SK-N-SH (cell line): ENCODE results near the gene EDC4. TPM values are rescaled to one million over a fixed set of nuclear protein-coding genes. Genes with fewer than 3 reads are reported as not detected.

Source experiments
- CTCF ChIA-PET: fragments of 300-600, 350-600 bp; formaldehyde crosslinking; extraction: SDS; loops from one replicate; lab custom pipeline; 2021; lab: Yijun Ruan, JAX
- POLR2A ChIA-PET: fragments of 350-600 bp; sonication (Branson Sonifier 250); formaldehyde crosslinking; extraction: SDS; loops from one replicate; lab custom pipeline; 2020; ENCODE audit warnings: antibody characterized with exemption, inconsistent platforms; lab: Yijun Ruan, JAX
- DNase-seq: peaks from one replicate; pipeline ENCODE4 v3.0.0; 2012
- H2AFZ ChIP-seq: fragments of 200-600 bp; sonication (generic); 2 replicates; pipeline ENCODE4 v1.8.1; 2016; ENCODE audit warnings: antibody characterized with exemption, mild to moderate bottlenecking, low read depth
- H3F3A ChIP-seq: fragments of 200-600 bp; sonication (generic); replicated peaks from 2 replicates; pipeline ENCODE3; 2016; ENCODE audit warnings: antibody characterized with exemption, mild to moderate bottlenecking; ENCODE audit not compliant: insufficient read depth
- H3K27ac ChIP-seq, 2 experiments: fragments of 200-500 bp in 1 of 2; fragments of 200-600 bp in 1 of 2; sonication (Bioruptor generic) in 1 of 2; sonication (generic), shearing (Covaris generic) in 1 of 2; 2 replicates each; pipeline versions ENCODE4 v1.5.1 to v1.6.1; 2014 to 2016; ENCODE audit warnings: low read depth in 2 of 2, inconsistent platforms in 1 of 2, low read length in 1 of 2, mild to moderate bottlenecking in 1 of 2, mixed read lengths in 1 of 2
- H3K27me3 ChIP-seq: fragments of 200-600 bp; sonication (generic), shearing (Covaris generic); 2 replicates; pipeline ENCODE4 v1.6.1; 2016; ENCODE audit warnings: mixed run types; ENCODE audit not compliant: insufficient read depth
- H3K36me3 ChIP-seq, 2 experiments: fragments of 200-500 bp in 1 of 2; fragments of 200-600 bp in 1 of 2; sonication (Bioruptor generic) in 1 of 2; sonication (generic) in 1 of 2; replicated peaks in 1 of 2; 2 replicates each; pipeline versions ENCODE3 to v1.5.1; 2014 to 2016; ENCODE audit warnings: low read length in 1 of 2, mild to moderate bottlenecking in 1 of 2; ENCODE audit not compliant: insufficient read depth in 2 of 2, control insufficient read depth in 1 of 2
- H3K4me1 ChIP-seq, 2 experiments: fragments of 200-500 bp in 1 of 2; fragments of 200-600 bp in 1 of 2; sonication (Bioruptor generic) in 1 of 2; sonication (generic), shearing (Covaris generic) in 1 of 2; 2 replicates each; pipeline versions ENCODE4 v1.5.1 to v1.6.1; 2014 to 2016; ENCODE audit warnings: low read depth in 1 of 2, low read length in 1 of 2, mixed run types in 1 of 2; ENCODE audit not compliant: insufficient read depth in 2 of 2, control insufficient read depth in 1 of 2
- H3K4me2 ChIP-seq: fragments of 200-600 bp; sonication (generic), shearing (Covaris generic); 2 replicates; pipeline ENCODE4 v1.6.1; 2017; ENCODE audit warnings: mixed run types
- H3K4me3 ChIP-seq, 2 experiments: fragments of 200-500 bp in 1 of 2; fragments of 200-600 bp in 1 of 2; sonication (Bioruptor generic) in 1 of 2; sonication (generic), shearing (Covaris generic) in 1 of 2; 2 replicates each; pipeline versions ENCODE4 v1.5.1 to v1.8.1; 2014 to 2016; ENCODE audit warnings: low read depth in 2 of 2, inconsistent platforms in 1 of 2, low read length in 1 of 2, mild to moderate bottlenecking in 1 of 2, mixed read lengths in 1 of 2, moderate library complexity in 1 of 2
- H3K79me2 ChIP-seq: fragments of 200-600 bp; sonication (generic); 2 replicates; pipeline ENCODE4 v1.8.1; 2017; ENCODE audit warnings: mild to moderate bottlenecking; ENCODE audit not compliant: insufficient read depth
- H3K9ac ChIP-seq: fragments of 200-600 bp; sonication (generic); 2 replicates; pipeline ENCODE4 v1.6.1; 2017; ENCODE audit warnings: mixed run types
- H3K9me2 ChIP-seq: fragments of 200-600 bp; sonication (generic); 2 replicates; pipeline ENCODE4 v1.6.1; 2017; ENCODE audit warnings: mixed run types
- H3K9me3 ChIP-seq: fragments of 200-600 bp; sonication (generic); 2 replicates; pipeline ENCODE4 v1.6.1; 2017; ENCODE audit warnings: mixed run types, mild to moderate bottlenecking, moderate library complexity
- H4K20me1 ChIP-seq: fragments of 200-600 bp; sonication (generic); 2 replicates; pipeline ENCODE4 v1.6.1; 2017; ENCODE audit warnings: mild to moderate bottlenecking, mixed run types; ENCODE audit not compliant: insufficient read depth
- CTCF ChIP-seq: fragments of 200-600 bp; sonication (generic); IDR thresholded peaks from 2 replicates; pipeline ENCODE4 v1.6.1; 2017; ENCODE audit warnings: antibody characterized with exemption, mild to moderate bottlenecking, moderate library complexity
- EP300 ChIP-seq, 2 experiments: IDR thresholded peaks; 2 replicates each; pipeline versions ENCODE4 v1.4.0 to v1.6.1; 2012; ENCODE audit warnings: borderline replicate concordance in 1 of 2, low read depth in 1 of 2, low read length in 1 of 2
- EZH2phosphoT487 ChIP-seq: fragments of 200-600 bp; sonication (generic); IDR thresholded peaks from 2 replicates; pipeline ENCODE4 v1.6.1; 2017; ENCODE audit warnings: low read depth, mixed run types, mild to moderate bottlenecking, antibody characterized with exemption, moderate library complexity, borderline replicate concordance
- FOXJ3 ChIP-seq: sonication (generic); formaldehyde crosslinking; IDR thresholded peaks from 2 replicates; pipeline ENCODE4 v1.5.1; 2020; ENCODE audit warnings: mild to moderate bottlenecking, missing genetic modification reagents
- GABPA ChIP-seq: IDR thresholded peaks from 2 replicates; pipeline ENCODE4 v1.4.0; 2012; ENCODE audit warnings: low read depth, mild to moderate bottlenecking
- IRF3 ChIP-seq: fragments of 150-350 bp; IDR thresholded peaks from 2 replicates; pipeline ENCODE4 v1.6.1; 2016; ENCODE audit warnings: mild to moderate bottlenecking, low read depth, low read length
- MAX ChIP-seq: IDR thresholded peaks from 2 replicates; pipeline ENCODE4 v1.4.0; 2012; ENCODE audit warnings: low read depth
- MEF2A ChIP-seq: IDR thresholded peaks from 2 replicates; pipeline ENCODE4 v1.4.0; 2012; ENCODE audit warnings: low read depth, borderline replicate concordance
- MXI1 ChIP-seq: IDR thresholded peaks from 2 replicates; pipeline ENCODE4 v1.6.1; 2012; ENCODE audit warnings: mild to moderate bottlenecking, low read depth, low read length, improper control_type of control experiment
- NFIC ChIP-seq: IDR thresholded peaks from 2 replicates; pipeline ENCODE4 v1.4.0; 2012; ENCODE audit warnings: borderline replicate concordance
- RCOR1 ChIP-seq: fragments of 150-350 bp; IDR thresholded peaks from 2 replicates; pipeline ENCODE4 v1.6.1; 2017; ENCODE audit warnings: antibody characterized with exemption, low read length
- REST ChIP-seq: IDR thresholded peaks from 2 replicates; pipeline ENCODE4 v1.6.1; 2012; ENCODE audit warnings: mild to moderate bottlenecking, low read depth, low read length, moderate library complexity
- SMC3 ChIP-seq: IDR thresholded peaks from 2 replicates; pipeline ENCODE4 v1.6.1; 2012; ENCODE audit warnings: low read depth, low read length, improper control_type of control experiment
- TCF12 ChIP-seq: IDR thresholded peaks from 2 replicates; pipeline ENCODE4 v1.4.0; 2012
- TEAD4 ChIP-seq: IDR thresholded peaks from 2 replicates; pipeline ENCODE4 v1.4.0; 2012; ENCODE audit warnings: mild to moderate bottlenecking, borderline replicate concordance; ENCODE audit not compliant: insufficient read depth
- USF2 ChIP-seq: fragments of 150-350 bp; IDR thresholded peaks from 2 replicates; pipeline ENCODE4 v1.6.1; 2017; ENCODE audit warnings: antibody characterized with exemption, low read length, low read depth, borderline replicate concordance
- YY1 ChIP-seq: IDR thresholded peaks from 2 replicates; pipeline ENCODE4 v1.4.0; 2012; ENCODE audit warnings: low read depth, mild to moderate bottlenecking
- WGBS: methylation state at CpG from one replicate; pipeline ENCODE4 v1.1.6; 2017; ENCODE audit warnings: low lambda C conversion rate; 5-methylcytosine and 5-hydroxymethylcytosine counted together
- polyA plus RNA-seq, 3 experiments: library from polyadenylated mRNA; depleted of rRNA; stranded (reverse); fragments of >200 nt; gene quantifications; 2 replicates each; pipeline ENCODE4 v1.2.3, GENCODE V29; 2012

The EDC4 gene
- polyA plus RNA-seq, 1 of the 3 experiments (the other 2 are of a cell fraction) = 38.0 TPM

- TF ChIP-seq YY1 (no peak), MAX (peak; percentile 64; the same call in 1 of the 2 replicates), SMC3 (peak; percentile 43; the same call in 1 of the 2 replicates), USF2 (no peak; the same call in 1 of the 2 replicates), MEF2A (no peak), RCOR1 (no peak), IRF3 (no peak), EP300 (IDR thresholded peaks at IDR 0.05; ENCODE audit: borderline replicate concordance in 1 of 2, low read depth in 1 of 2, low read length in 1 of 2) (no peak)
Observed at GRCh38 chr16:67841816-67842508, 30.9 kb upstream of the EDC4 start, which contains the start of gene THAP11 (continued).

- Histone ChIP-seq H3K27ac (peak overlapping the region; percentile 98 to 99), H3K4me1 (peaks cover 26 to 36% of the 10 kb centered on the region in 2 experiments), H3K4me2 (peak overlapping the region; percentile 91), H3K9me2 (no peaks in the 10 kb centered on the region), H3K4me3 (peak overlapping the region; percentile 77 to 97), H4K20me1 (peaks cover under 1% of the 10 kb centered on the region; the same call in 1 of the 2 replicates), H3F3A (peaks cover 28% of the 10 kb centered on the region), H3K79me2 (peaks cover 44% of the 10 kb centered on the region), H3K36me3 (peaks cover 0 to 5% of the 10 kb centered on the region in 2 experiments), H3K27me3 (no peaks in the 10 kb centered on the region), H3K9me3 (no peaks in the 10 kb centered on the region), H3K9ac (peak overlapping the region; percentile 93), H2AFZ (peak overlapping the region; percentile 82; the same call in 1 of the 2 replicates)
- CTCF ChIA-PET = interaction anchor here (1.0 to 6.3 kb wide), 5 partner anchors 9 to 41 kb away, joined by 3 to 66 read pairs (median 4); no protein-coding TSS in a partner anchor
- DNase-seq = peak; percentile 73
- POLR2A ChIA-PET = interaction anchor here (0.6 kb wide), 1 partner anchor 1247 kb away, joined by 3 read pairs; no protein-coding TSS in a partner anchor
- 24% methylated on average over 27 of the region's 67 CpGs for WGBS
- TF ChIP-seq REST (no peak), TCF12 (no peak), TEAD4 (no peak), CTCF (peak; percentile 45), MEF2A (no peak), GABPA (no peak), RCOR1 (no peak), FOXJ3 (CRISPR knock-in tag) (0 out of 2 replicates have a peak, but pooled peaks have one; percentile 14), NFIC (no peak), EZH2phosphoT487 (no peak), MXI1 (peak; percentile 59), IRF3 (no peak), EP300 (IDR thresholded peaks at IDR 0.05; ENCODE audit: borderline replicate concordance in 1 of 2, low read depth in 1 of 2, low read length in 1 of 2) (no peak)
Observed at GRCh38 chr16:67842509-67843342, 30.1 kb upstream of the EDC4 start.
